NOMO-1 (cell line): Measurements from ENCODE around the gene CACNB2.

ENCODE experiments used
- DNase-seq, 2 experiments: peaks; one replicate each; lab custom pipeline; 2025; ENCODE audit not compliant: unreplicated experiment in 2 of 2; lab: John Stamatoyannopoulos, UW

CACNB2 gene

DNA sequence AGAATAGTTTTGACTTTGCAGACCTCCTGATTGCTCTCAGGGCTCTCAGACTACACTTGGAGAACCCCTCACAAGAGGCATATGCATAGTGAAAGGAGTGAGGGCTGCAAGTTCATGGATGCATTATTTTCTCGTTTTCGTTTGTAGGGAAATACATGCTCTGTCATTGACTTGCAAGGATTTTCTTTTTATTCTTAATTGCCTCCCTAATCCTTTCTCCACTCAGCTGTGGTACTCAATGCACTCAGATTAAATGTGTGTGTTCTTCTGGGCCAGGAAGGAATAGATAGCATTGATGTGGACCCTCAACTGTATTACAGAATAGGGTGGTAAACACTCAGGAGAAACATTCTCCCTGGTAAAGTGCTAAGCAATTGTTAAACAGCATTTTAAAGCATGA, 188.7 kb downstream of the CACNB2 start:
- DNase-seq: no peak

GRCh38 chr10:18332048-18332447, 191.8 kb downstream of the CACNB2 start:
- DNase-seq: no peak

DNA sequence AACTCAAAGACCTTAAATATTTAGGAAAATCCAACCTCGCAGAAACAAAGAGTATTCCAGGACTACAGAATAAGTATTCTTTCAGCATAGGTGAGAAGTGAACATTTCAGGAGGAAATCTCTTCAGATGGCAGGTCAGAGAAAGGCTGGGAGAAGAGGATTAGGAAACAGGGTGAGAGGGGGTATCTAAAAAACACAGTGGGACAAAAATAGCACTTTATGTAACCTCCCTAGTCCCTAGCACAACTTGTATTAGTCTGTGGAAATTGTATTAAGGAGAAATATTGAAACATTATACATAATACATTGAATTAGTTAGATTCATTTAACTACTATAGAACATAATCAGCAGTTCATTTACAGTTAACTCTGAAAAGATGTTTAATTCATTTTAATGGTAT, 192.3 kb downstream of the CACNB2 start:
- no peak for DNase-seq

- DNase-seq: no peak
Observed at GRCh38 chr10:18333621-18334020, 193.4 kb downstream of the CACNB2 start.

DNA sequence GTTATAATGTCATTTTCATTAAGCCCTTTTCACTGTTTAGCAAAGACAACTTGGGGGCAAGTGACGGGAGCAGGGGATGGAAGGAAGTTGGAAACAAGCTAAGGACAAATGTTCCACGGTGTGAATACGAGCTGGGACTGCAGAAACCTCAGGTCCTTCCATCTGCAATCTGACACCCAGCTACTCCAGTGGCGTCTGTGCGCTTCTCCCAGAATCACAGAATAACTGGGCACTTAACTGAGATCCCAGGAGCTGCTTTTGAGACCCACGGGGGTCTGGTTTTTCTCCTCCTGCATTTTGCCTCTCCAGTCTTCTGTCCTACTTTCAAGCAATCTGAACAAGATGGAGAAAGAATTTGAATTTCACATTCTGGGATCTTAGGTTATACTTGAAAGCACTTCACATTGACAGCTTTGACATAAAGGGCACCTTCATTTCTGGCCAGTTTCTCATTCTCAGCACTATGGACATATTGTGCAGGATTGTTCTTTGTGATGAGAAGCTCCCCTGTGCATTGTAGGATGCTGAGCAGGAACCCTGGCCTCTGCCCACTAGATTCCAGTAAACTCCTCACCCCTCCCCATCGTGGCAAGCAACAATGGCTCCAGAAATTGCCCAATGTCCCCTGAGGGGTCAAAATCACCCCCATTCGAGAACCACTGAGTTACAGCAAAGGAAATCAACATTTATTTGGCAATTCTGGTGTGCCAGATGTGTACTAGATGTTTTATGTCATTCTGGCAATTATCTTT, 194.1 kb downstream of the CACNB2 start:
- no peak for DNase-seq

GRCh38 chr10:18340496-18341051, 200.3 kb downstream of the CACNB2 start:
- no peak for DNase-seq

- DNase-seq: no peak
Observed at GRCh38 chr10:18341055-18341454, 200.8 kb downstream of the CACNB2 start.

DNA sequence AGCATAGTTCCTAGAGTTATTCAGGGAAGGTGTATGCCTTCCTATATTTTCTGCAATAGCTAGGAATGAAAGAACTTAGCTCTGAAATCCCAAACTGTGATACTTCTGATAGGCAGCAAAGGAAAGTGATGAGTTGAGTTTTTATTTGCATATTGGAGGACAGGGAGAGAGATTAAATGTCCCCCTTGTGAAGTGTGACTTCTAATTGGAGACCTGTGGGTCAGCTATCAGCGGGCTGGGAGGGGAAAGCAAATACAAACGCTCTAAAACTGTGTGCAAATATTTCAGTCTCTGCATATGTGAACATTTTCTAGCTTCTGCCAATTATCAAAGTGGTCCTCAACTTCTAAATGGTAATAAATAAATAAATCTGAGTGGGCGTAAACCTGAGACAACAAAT, 203.3 kb downstream of the CACNB2 start:
- DNase-seq: no peak

DNA sequence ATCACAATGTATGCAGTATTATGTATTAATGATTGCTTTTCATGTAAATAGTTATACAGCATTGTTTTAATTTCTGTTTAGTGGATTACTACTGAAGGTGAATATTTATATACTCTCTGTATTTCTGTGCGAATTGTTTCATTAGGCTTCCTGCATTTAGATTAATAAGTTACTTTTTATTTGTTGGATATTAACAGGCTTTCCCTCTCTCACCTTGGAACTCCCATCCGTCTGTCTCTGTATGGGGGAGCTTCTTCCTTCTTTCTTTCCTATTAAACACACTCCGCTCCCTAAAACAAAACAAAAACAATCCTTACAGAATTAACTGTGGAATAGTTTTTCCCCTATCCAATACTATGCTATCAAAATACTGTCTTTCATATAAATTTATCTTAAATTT, 205.1 kb downstream of the CACNB2 start:
- no peak for DNase-seq

DNA sequence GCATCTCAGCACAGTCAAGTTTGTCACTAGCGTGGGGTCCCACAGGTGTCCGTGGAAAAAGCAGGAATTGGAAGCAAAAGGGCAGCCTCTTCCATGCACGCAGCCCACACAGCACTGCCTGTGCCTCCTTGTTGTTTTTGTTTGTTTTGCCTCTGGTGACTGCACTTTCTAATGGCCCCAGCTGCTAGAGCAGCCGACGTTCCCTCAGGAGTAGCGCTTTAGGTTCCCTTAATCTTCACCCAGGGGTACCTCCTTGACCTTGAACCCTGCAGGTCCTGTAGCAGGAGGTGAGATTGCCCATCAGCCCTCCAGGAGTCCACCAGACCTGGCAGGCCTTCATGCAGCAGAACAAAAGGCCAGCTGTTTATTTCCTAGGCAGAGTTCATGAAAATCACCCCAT, 210.1 kb downstream of the CACNB2 start:
- no peak for DNase-seq

DNA sequence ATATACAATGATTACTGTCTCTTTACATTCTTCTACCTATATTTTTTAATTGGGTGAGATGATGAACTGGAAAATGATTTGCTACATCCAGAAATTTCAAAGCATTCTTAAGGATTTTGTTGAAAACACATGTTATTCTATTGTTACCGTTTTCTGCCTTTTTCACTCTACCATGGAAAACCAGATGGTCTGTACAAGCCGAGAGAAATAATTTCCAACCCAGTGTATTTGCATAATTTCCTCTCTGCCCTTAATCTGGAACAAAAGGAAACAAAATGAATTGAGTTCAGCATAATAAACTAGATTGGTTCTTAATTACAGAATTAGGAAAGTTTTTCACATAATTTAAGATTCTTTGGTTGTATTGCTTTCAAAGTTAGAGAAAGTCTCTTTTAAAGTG, 211.2 kb downstream of the CACNB2 start:
- DNase-seq: no peak

DNA sequence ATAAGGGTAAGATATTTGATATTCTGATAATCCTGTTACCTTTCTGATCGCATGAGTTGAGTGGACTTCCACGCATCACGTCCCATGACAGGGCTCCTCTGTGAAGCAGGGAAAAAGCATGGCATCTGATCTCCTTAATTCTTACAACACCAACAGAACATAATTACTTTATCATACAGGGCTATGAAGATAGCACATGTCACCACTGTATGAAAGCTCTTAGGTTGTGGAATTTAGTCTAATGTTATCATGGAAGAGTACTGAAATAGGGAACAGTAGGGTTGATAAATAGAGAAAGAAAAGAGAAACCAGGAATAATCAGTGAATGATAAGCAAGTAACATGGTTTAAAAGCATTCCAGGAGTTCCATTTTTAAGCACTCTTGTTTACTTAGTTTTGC, 212.0 kb downstream of the CACNB2 start:
- no peak for DNase-seq

- no peak for DNase-seq
Observed at GRCh38 chr10:18359812-18360211, 219.6 kb downstream of the CACNB2 start.

GRCh38 chr10:18362892-18363291, 222.7 kb downstream of the CACNB2 start:
- no peak for DNase-seq

DNA sequence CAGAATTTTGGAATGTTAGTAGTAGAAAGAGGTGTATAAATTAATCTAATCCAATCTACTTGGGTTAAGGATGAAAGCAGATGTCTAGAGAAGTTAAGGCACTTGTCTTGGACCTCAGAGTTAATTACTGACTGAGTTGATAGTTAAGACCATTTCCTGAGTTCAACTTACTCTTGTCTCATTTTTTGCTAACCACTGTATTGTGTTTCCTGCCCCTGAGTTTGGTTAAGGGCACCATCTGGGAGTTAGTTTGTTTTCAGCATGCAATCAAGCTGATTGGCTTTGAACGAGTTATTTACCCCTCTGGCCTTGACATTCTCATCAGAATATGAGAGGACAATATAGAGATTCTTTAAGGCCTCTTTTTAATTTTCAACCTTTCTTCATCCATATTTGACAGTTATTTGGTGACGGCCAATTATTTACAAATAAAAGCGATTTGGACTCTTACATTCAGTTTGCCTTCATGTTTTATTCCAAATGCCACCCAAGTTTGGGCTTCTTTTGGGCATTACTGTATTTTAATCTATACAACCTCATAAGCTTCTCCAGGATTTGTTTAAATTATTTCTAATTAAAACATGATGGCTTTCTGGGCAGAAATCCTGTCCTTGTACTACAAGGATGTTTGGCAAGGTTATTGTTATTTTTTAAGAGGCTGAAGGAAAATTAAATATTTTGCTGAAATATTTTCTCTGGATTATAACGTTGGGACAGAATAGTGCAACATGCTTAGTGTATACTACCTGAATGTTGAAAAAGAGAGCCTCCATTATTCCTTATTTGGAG, 225.0 kb downstream of the CACNB2 start:
- no peak for DNase-seq

GRCh38 chr10:18367840-18368239, 227.6 kb downstream of the CACNB2 start:
- no peak for DNase-seq

GRCh38 chr10:18368273-18368672, 228.0 kb downstream of the CACNB2 start:
- DNase-seq: no peak

DNA sequence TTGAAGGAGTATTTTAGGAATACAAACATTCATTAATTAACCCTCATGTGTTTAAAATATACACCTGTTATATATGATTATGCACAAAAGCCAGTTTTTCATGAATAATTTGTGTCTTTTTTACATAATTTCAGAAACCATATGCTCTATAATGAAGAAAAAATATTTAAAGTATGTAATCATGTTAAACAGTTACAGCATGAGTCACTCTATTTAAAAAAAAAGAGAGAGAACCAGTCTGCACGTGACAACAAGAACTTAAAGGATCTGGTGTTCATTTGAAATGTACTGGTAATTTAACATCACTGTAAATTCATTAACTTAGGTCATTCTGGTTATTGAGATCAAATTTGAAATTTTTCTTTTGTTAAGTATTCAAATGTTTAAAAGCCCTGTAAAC, 228.5 kb downstream of the CACNB2 start:
- DNase-seq: no peak

DNA sequence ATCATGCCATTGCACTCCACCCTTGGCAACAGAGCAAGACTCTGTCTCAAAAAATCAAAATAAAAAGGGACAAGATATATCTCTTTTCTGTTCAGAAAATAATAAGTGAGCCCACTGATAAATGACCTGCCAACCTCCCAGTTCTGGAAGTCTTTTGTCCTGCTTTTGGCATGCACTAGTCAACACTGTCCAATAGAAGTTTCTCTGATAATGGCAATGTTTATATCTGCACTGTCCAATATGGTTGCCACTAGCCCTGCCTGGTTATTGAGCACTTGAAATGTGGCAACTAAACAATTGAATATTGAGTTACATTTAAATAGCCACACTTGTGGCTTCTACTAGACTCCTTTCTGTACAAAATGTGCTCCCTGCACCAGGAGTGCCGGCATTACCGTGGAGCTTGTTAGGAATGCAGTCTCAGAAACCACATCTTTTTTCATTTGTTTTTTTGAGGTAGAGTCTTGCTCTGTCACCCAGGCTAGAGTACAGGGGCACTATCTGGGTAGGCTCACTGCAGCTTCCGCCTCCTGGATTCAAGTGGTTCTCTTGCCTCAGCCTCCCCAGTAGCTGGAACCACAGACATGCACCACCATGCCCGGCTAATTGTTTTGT, 229.7 kb downstream of the CACNB2 start:
- DNase-seq: no peak

DNA sequence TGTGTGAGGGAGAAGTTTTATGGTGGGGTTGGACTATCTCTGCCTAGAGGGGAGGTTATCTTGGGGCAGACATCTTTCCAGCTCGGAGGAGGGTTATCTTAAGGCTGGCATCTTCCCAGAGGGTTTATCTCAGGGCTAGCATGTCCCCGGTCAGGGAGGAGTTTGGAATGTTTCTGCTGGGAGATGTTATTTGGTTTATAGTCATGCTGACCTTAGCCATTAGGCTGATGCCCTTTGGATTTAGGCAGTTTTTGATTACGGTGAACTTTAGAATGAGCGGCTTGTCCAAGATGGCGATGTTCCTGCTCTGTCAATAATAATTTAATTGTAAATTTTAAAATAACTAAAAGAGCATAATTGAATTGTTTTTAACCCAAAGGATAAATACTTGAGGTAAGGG, 236.4 kb downstream of the CACNB2 start:
- DNase-seq: no peak

DNA sequence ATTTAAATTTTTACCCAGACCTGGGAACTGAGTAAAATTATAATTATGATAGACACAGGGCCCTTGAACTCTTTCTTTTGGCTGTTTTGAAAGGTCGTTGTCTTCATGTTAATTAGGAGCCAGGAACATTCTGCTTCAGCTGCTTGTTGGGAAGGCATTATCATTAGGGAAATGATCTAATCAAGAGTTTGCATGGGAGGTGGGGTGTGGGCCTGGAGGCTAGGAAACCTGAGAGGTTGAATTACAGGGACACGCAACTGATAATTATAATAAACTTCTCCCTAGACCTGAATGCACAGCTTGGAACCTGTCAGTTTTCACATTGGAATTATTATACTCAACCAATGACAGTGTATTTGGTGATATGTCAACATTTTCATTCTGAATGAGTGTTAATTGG, 237.7 kb downstream of the CACNB2 start:
- no peak for DNase-seq

GRCh38 chr10:18378766-18379165, 238.5 kb downstream of the CACNB2 start:
- no peak for DNase-seq
